Measurements from ENCODE around the gene PCDH9. TPM values are rescaled to one million over a fixed set of nuclear protein-coding genes. Genes with fewer than 3 reads are reported as not detected.
A peak's percentile ranks its signal among the peaks of the same experiment; 100 is the strongest.

PCDH9 gene
- total RNA-seq, 1 donor from 2014 or later: 9.8 TPM

DNA sequence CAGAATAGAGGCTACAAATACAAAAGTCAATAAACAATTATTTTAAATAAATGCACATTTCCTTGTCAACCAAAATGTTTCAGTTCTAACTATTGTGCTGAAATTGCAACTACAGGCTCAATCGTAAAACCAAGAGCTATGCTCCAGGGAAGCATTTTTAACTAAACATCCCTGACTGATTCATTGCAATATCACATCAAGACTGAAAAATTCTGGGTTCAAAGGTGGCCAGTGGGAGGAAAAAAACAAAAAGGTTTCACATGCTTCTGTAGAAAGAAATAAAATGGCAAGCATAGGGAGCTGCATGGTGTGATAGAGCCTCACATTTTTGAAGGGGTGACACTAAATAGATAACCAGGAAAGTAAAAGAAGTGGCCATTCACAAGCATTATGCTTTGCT lies 862.8 kb downstream of the PCDH9 start:
- no peak for DNase-seq (ENCODE audit: low spot score)
- Mint-ChIP-seq H3K27ac (ENCODE audit: unreplicated experiment) (peak overlapping the region; percentile 65), H3K36me3 (ENCODE audit: low read depth) (no peaks in the 10 kb centered on the region), H3K9me3 (ENCODE audit: low read depth) (peaks cover 3% of the 10 kb centered on the region), H3K4me3 (ENCODE audit: unreplicated experiment) (no peak overlapping the region), H3K27me3 (ENCODE audit: low read depth) (no peaks in the 10 kb centered on the region), H3K4me1 (ENCODE audit: low read depth) (peaks cover 61% of the 10 kb centered on the region)
- TF ChIP-seq, protein P1, sequence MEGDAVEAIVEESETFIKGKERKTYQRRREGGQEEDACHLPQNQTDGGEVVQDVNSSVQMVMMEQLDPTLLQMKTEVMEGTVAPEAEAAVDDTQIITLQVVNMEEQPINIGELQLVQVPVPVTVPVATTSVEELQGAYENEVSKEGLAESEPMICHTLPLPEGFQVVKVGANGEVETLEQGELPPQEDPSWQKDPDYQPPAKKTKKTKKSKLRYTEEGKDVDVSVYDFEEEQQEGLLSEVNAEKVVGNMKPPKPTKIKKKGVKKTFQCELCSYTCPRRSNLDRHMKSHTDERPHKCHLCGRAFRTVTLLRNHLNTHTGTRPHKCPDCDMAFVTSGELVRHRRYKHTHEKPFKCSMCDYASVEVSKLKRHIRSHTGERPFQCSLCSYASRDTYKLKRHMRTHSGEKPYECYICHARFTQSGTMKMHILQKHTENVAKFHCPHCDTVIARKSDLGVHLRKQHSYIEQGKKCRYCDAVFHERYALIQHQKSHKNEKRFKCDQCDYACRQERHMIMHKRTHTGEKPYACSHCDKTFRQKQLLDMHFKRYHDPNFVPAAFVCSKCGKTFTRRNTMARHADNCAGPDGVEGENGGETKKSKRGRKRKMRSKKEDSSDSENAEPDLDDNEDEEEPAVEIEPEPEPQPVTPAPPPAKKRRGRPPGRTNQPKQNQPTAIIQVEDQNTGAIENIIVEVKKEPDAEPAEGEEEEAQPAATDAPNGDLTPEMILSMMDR (IDR thresholded peaks at IDR 0.05): no peak

DNA sequence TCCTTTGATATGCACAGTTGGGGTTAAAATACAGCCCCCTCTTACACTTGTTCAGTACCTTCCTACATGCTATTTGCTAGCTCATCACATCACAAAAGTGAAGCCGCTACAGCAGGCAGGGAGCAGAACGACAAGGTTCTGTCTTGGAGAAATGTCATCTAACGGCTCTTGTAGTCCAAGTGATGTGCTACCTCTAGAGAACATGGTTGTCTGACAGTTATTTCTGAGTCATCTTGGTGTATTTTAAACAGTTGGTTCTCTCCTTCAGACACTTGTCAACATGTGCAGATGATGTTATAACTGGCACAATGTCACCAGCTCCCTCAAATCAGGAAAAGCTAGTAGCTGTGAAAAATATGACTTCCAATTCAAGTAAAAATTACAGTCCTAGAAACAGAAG lies 865.0 kb downstream of the PCDH9 start:
- Mint-ChIP-seq H3K9me3 (ENCODE audit: low read depth) (no peaks in the 10 kb centered on the region), H3K27ac (ENCODE audit: unreplicated experiment) (no peak overlapping the region), H3K36me3 (ENCODE audit: low read depth) (no peaks in the 10 kb centered on the region), H3K4me1 (ENCODE audit: low read depth) (peaks cover 43% of the 10 kb centered on the region), H3K27me3 (ENCODE audit: low read depth) (no peaks in the 10 kb centered on the region), H3K4me3 (ENCODE audit: unreplicated experiment) (no peak overlapping the region)
- no peak for DNase-seq (ENCODE audit: low spot score)
- TF ChIP-seq, protein P1 (IDR thresholded peaks at IDR 0.05): no peak

DNA sequence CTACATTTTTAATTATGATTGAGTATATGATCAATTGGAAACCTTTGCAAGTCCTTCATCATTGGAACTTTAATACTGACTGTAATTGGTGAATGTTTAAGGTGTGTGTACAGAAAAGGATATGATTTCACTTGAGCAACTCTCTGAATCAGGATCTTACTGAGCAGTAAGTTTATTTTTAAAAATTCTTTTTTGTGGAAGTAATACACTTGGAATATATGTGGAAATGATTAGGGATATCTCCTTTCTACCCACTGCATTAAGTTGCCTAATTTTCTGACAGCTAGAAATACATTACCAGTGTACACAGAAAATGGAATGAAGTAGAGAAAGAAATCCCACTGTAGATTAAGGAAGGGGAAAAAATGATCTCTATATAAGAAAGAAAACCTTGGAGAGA lies 865.8 kb downstream of the PCDH9 start:
- H3K4me1 Mint-ChIP-seq (ENCODE audit: low read depth): peaks cover 36% of the 10 kb centered on the region
- H3K9me3 Mint-ChIP-seq (ENCODE audit: low read depth): no peaks in the 10 kb centered on the region
- no peaks in the 10 kb centered on the region for H3K27me3 Mint-ChIP-seq (ENCODE audit: low read depth)
- TF ChIP-seq, protein P1 (IDR thresholded peaks at IDR 0.05): no peak
- no peak for DNase-seq (ENCODE audit: low spot score)
- H3K4me3 Mint-ChIP-seq (ENCODE audit: unreplicated experiment): no peak overlapping the region
- H3K36me3 Mint-ChIP-seq (ENCODE audit: low read depth): no peaks in the 10 kb centered on the region
- no peak overlapping the region for H3K27ac Mint-ChIP-seq (ENCODE audit: unreplicated experiment)

DNA sequence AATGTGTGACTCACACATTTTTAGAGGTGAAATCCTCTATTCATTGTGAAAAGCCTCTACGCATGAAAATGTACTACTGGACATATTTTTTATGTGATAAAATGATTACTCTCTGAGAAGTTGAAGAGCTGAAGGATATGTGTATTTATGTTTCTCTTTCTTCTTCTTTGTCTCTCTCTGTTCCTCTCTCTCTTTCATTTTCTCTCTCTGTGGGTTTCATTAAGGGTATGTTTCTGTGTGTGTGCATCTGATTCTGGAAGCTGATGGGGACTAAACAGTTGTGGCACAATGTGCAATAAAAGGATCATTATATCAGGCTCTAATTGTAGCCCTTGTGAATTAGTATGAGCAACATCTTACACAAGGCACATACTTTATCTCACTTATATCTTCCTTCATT lies 867.7 kb downstream of the PCDH9 start:
- Mint-ChIP-seq H3K36me3 (ENCODE audit: low read depth) (no peaks in the 10 kb centered on the region), H3K9me3 (ENCODE audit: low read depth) (no peaks in the 10 kb centered on the region), H3K27me3 (ENCODE audit: low read depth) (no peaks in the 10 kb centered on the region), H3K27ac (ENCODE audit: unreplicated experiment) (no peak overlapping the region), H3K4me1 (ENCODE audit: low read depth) (peaks cover 23% of the 10 kb centered on the region), H3K4me3 (ENCODE audit: unreplicated experiment) (no peak overlapping the region)
- no peak for DNase-seq (ENCODE audit: low spot score)
- TF ChIP-seq, protein P1 (IDR thresholded peaks at IDR 0.05): no peak

DNA sequence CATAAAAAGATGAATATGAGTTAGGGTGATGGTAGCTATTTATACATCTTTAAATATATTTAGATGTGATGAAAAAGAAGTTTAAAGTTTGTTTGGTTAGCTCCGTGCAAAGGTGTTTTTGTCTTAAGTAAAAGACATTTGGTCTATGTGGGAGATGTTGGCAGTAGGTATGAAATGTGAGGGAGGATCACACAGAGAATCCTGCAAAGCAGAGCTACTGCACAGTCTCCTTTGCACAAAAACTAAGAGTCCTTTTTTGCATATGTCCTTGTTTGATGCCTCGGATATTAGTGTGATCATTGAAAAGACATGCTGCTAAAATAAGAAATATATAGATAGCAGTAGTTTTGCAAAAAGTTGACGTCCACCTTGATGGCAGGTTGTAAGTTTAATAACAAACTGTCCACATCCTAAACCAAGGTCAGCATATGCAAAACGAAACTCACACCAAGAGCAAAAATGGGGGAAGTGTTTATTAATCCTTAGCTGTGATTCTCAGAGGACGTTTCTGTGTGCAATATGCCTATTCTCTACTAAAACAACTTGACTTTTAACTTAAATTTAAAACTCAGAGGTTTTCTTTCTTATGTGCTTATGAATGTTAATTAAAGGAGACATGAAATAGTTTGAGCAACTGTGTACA lies 870.1 kb downstream of the PCDH9 start:
- no peaks in the 10 kb centered on the region for H3K36me3 Mint-ChIP-seq (ENCODE audit: low read depth)
- peaks cover 15% of the 10 kb centered on the region for H3K4me1 Mint-ChIP-seq (ENCODE audit: low read depth)
- no peaks in the 10 kb centered on the region for H3K9me3 Mint-ChIP-seq (ENCODE audit: low read depth)
- no peaks in the 10 kb centered on the region for H3K27me3 Mint-ChIP-seq (ENCODE audit: low read depth)
- H3K4me3 Mint-ChIP-seq (ENCODE audit: unreplicated experiment): no peak overlapping the region
- TF ChIP-seq, protein P1 (IDR thresholded peaks at IDR 0.05): no peak
- DNase-seq (ENCODE audit: low spot score): no peak
- no peak overlapping the region for H3K27ac Mint-ChIP-seq (ENCODE audit: unreplicated experiment)
